A673 (cell line): ENCODE measurements around the gene TXNDC17.

ENCODE experiments used
- CTCF ChIP-seq: fragments of 300-800, 200-600 bp; sonication (generic); conservative IDR thresholded peaks from 2 replicates; pipeline ENCODE4 v1.5.1; 2017; ENCODE audit warnings: low read depth, mild to moderate bottlenecking, antibody characterized with exemption, low read length, moderate library complexity, mixed read lengths
- EZH2 ChIP-seq: fragments of 200-600 bp; sonication (generic); IDR thresholded peaks from 2 replicates; pipeline ENCODE4 v1.6.1; 2017; ENCODE audit warnings: borderline replicate concordance, low read depth, mild to moderate bottlenecking, mixed read lengths, antibody characterized with exemption, low read length; ENCODE audit not compliant: poor library complexity, severe bottlenecking

- no peak for TF ChIP-seq CTCF
- no peak for TF ChIP-seq EZH2
These were observed 40.3 kb downstream of the TXNDC17 start for GRCh38 chr17:6681176-6681575.
